Liver (tissue), 9 donors: ENCODE data around the gene SLIT3. TPM values are rescaled to one million over a fixed set of nuclear protein-coding genes. Genes with fewer than 3 reads are reported as not detected.
A peak's percentile ranks its signal among the peaks of the same experiment; 100 is the strongest.

Experiments
- DNase-seq: peaks from one replicate; pipeline ENCODE4 v3.0.0-alpha.2; 2017; ENCODE audit warnings: low spot score
- H3K27ac ChIP-seq, 2 donors: one replicate each; pipeline ENCODE4 v1.7.0; 2013; ENCODE audit warnings: inconsistent platforms in 2 of 2, low read length in 2 of 2, control low read depth in 1 of 2, low read depth in 1 of 2, mild to moderate bottlenecking in 1 of 2
- H3K27me3 ChIP-seq, 4 donors: one replicate each; pipeline versions ENCODE4 v1.6.1 to v1.7.0; 2013; ENCODE audit warnings: low read length in 3 of 4, inconsistent platforms in 1 of 4, mild to moderate bottlenecking in 1 of 4, moderate library complexity in 1 of 4; ENCODE audit not compliant: control insufficient read depth in 4 of 4, insufficient read depth in 4 of 4
- H3K36me3 ChIP-seq, 4 donors: one replicate each; pipeline versions ENCODE4 v1.6.1 to v1.7.0; 2013; ENCODE audit warnings: low read length in 3 of 4, mild to moderate bottlenecking in 3 of 4, low read depth in 1 of 4, moderate library complexity in 1 of 4; ENCODE audit not compliant: control insufficient read depth in 4 of 4, insufficient read depth in 3 of 4
- H3K4me1 ChIP-seq, 4 donors: one replicate each; pipeline versions ENCODE4 v1.6.1 to v1.7.0; 2013; ENCODE audit warnings: low read length in 3 of 4, mild to moderate bottlenecking in 3 of 4, moderate library complexity in 1 of 4; ENCODE audit not compliant: control insufficient read depth in 4 of 4, insufficient read depth in 4 of 4
- H3K4me3 ChIP-seq, 3 donors: one replicate each; pipeline versions ENCODE4 v1.6.1 to v1.7.0; 2013; ENCODE audit warnings: low read length in 3 of 3, control low read depth in 1 of 3, low read depth in 1 of 3, mild to moderate bottlenecking in 1 of 3
- H3K9ac ChIP-seq, 2 donors: one replicate each; pipeline ENCODE4 v1.7.0; 2013; ENCODE audit warnings: low read length in 2 of 2, mild to moderate bottlenecking in 2 of 2, moderate library complexity in 2 of 2, control low read depth in 1 of 2, low read depth in 1 of 2
- H3K9me3 ChIP-seq, 4 donors: one replicate each; pipeline versions ENCODE4 v1.6.1 to v1.7.0; 2013; ENCODE audit warnings: low read length in 3 of 4; ENCODE audit not compliant: control insufficient read depth in 4 of 4
- CTCF ChIP-seq: fragments of 150-350 bp; IDR thresholded peaks from 2 replicates; pipeline ENCODE4 v1.5.1; 2017; ENCODE audit warnings: improper control_type of control experiment, low read depth, low read length; ENCODE audit not compliant: missing input control
- EGR1 ChIP-seq, 2 donors: IDR thresholded peaks; 2 replicates each; pipeline ENCODE4 v1.6.1; 2016 to 2018; ENCODE audit warnings: antibody characterized with exemption in 2 of 2, low read depth in 2 of 2
- FOXA1 ChIP-seq: IDR thresholded peaks from 2 replicates; pipeline ENCODE4 v1.6.1; 2016; ENCODE audit warnings: antibody characterized with exemption
- FOXA2 ChIP-seq: IDR thresholded peaks from 2 replicates; pipeline ENCODE4 v1.6.1; 2016; ENCODE audit warnings: antibody characterized with exemption
- GABPA ChIP-seq, 2 donors: IDR thresholded peaks in 1 of 2; conservative IDR thresholded peaks in 1 of 2; 2 replicates each; pipeline ENCODE4 v1.6.1; 2016; ENCODE audit warnings: antibody characterized with exemption in 2 of 2, mild to moderate bottlenecking in 1 of 2, moderate library complexity in 1 of 2
- HNF4A ChIP-seq, 2 donors: conservative IDR thresholded peaks; 2 replicates each; pipeline ENCODE4 v1.6.1; 2016; ENCODE audit warnings: antibody characterized with exemption in 2 of 2, mild to moderate bottlenecking in 2 of 2
- HNF4G ChIP-seq: IDR thresholded peaks from 2 replicates; pipeline ENCODE4 v1.6.1; 2016; ENCODE audit warnings: antibody characterized with exemption
- JUND ChIP-seq, 2 donors: IDR thresholded peaks; 2 replicates each; pipeline ENCODE4 v1.6.1; 2016; ENCODE audit warnings: antibody characterized with exemption in 2 of 2
- MAX ChIP-seq: IDR thresholded peaks from 2 replicates; pipeline ENCODE4 v1.6.1; 2016; ENCODE audit warnings: antibody characterized with exemption
- NR2F2 ChIP-seq: IDR thresholded peaks from 2 replicates; pipeline ENCODE4 v1.6.1; 2016; ENCODE audit warnings: antibody characterized with exemption
- RAD21 ChIP-seq, 2 donors: IDR thresholded peaks; 2 replicates each; pipeline ENCODE4 v1.6.1; 2016; ENCODE audit warnings: antibody characterized with exemption in 2 of 2, mild to moderate bottlenecking in 2 of 2
- RXRA ChIP-seq, 2 donors: IDR thresholded peaks; 2 replicates each; pipeline ENCODE4 v1.6.1; 2017 to 2018; ENCODE audit warnings: antibody characterized with exemption in 2 of 2, mild to moderate bottlenecking in 1 of 2
- SP1 ChIP-seq: IDR thresholded peaks from 2 replicates; pipeline ENCODE4 v1.6.1; 2018; ENCODE audit warnings: antibody characterized with exemption, mild to moderate bottlenecking
- TAF1 ChIP-seq: conservative IDR thresholded peaks from 2 replicates; pipeline ENCODE4 v1.6.1; 2016; ENCODE audit warnings: antibody characterized with exemption, mild to moderate bottlenecking
- YY1 ChIP-seq: IDR thresholded peaks from 2 replicates; pipeline ENCODE4 v1.6.1; 2016; ENCODE audit warnings: antibody characterized with exemption, mild to moderate bottlenecking
- WGBS: extraction: QIAGEN DNeasy Blood & Tissue Kit; methylation state at CpG from one replicate; pipeline ENCODE4 v1.1.7; 2013; 5-methylcytosine and 5-hydroxymethylcytosine counted together
- polyA plus RNA-seq, 2 donors: library from polyadenylated mRNA; stranded (reverse) in 1 of 2; unstranded in 1 of 2; fragments of 200-250 nt in 1 of 2; fragments of >200 nt in 1 of 2; fragmentation: Nextera tagmentation in 1 of 2; extraction: Ambion mirVana in 1 of 2; gene quantifications; one replicate each; pipeline versions ENCODE4 v1.2.1 to v1.2.3, GENCODE V29; 2013 to 2015
- total RNA-seq, 2 donors: library from RNA; depleted of rRNA; stranded (reverse); fragments of >200 nt; gene quantifications; one replicate each; pipeline ENCODE4 v1.2.3, GENCODE V29; 2014
- TF ChIP-seq, protein P1 (sequence below): IDR thresholded peaks from 2 replicates; pipeline ENCODE4 v1.6.1; 2016; ENCODE audit warnings: antibody characterized with exemption
- TF ChIP-seq, protein P2 (sequence below): IDR thresholded peaks from 2 replicates; pipeline ENCODE4 v1.6.1; 2016; ENCODE audit warnings: antibody characterized with exemption
- TF ChIP-seq, protein P3 (sequence below): IDR thresholded peaks from 2 replicates; pipeline ENCODE4 v1.6.1; 2016; ENCODE audit warnings: antibody characterized with exemption, mild to moderate bottlenecking
- donor health status: healthy.
- donor health status: healthy.
- donor health status: healthy.
- donor health status: healthy.
- donor health status: healthy.

The SLIT3 gene
- total and polyA plus RNA-seq, 4 donors = 0.61 to 1.3 (median 0.91) TPM

GRCh38 chr5:168877132-168877892 lies 423.6 kb downstream of the SLIT3 start:
- TF ChIP-seq RXRA (IDR thresholded peaks at IDR 0.05) = peak in 1 of 2 donors; percentile 55
- no peak for TF ChIP-seq GABPA (IDR thresholded peaks at IDR 0.05 in 1 of 2, conservative IDR thresholded peaks at IDR 0.05 in 1 of 2)
- TF ChIP-seq EGR1 (IDR thresholded peaks at IDR 0.05; ENCODE audit: low read depth in 2 of 2) = peak in 1 of 2 donors; percentile 47
- TF ChIP-seq YY1 = peak; percentile 82
- peak; percentile 16 for TF ChIP-seq FOXA1
- TF ChIP-seq FOXA2 = no peak
- TF ChIP-seq RAD21 (IDR thresholded peaks at IDR 0.05) = peak; percentile 46 to 56
- TF ChIP-seq, protein P1, sequence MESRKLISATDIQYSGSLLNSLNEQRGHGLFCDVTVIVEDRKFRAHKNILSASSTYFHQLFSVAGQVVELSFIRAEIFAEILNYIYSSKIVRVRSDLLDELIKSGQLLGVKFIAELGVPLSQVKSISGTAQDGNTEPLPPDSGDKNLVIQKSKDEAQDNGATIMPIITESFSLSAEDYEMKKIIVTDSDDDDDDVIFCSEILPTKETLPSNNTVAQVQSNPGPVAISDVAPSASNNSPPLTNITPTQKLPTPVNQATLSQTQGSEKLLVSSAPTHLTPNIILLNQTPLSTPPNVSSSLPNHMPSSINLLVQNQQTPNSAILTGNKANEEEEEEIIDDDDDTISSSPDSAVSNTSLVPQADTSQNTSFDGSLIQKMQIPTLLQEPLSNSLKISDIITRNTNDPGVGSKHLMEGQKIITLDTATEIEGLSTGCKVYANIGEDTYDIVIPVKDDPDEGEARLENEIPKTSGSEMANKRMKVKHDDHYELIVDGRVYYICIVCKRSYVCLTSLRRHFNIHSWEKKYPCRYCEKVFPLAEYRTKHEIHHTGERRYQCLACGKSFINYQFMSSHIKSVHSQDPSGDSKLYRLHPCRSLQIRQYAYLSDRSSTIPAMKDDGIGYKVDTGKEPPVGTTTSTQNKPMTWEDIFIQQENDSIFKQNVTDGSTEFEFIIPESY = peak; percentile 43
- peak; percentile 56 for TF ChIP-seq SP1
- TF ChIP-seq HNF4G = no peak
- TF ChIP-seq, protein P2, sequence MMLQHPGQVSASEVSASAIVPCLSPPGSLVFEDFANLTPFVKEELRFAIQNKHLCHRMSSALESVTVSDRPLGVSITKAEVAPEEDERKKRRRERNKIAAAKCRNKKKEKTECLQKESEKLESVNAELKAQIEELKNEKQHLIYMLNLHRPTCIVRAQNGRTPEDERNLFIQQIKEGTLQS = no peak
- peak; percentile 54 to 63 for TF ChIP-seq HNF4A (conservative IDR thresholded peaks at IDR 0.05)
- TF ChIP-seq CTCF = no peak
- TF ChIP-seq MAX = peak; percentile 89
- TF ChIP-seq, protein P3, sequence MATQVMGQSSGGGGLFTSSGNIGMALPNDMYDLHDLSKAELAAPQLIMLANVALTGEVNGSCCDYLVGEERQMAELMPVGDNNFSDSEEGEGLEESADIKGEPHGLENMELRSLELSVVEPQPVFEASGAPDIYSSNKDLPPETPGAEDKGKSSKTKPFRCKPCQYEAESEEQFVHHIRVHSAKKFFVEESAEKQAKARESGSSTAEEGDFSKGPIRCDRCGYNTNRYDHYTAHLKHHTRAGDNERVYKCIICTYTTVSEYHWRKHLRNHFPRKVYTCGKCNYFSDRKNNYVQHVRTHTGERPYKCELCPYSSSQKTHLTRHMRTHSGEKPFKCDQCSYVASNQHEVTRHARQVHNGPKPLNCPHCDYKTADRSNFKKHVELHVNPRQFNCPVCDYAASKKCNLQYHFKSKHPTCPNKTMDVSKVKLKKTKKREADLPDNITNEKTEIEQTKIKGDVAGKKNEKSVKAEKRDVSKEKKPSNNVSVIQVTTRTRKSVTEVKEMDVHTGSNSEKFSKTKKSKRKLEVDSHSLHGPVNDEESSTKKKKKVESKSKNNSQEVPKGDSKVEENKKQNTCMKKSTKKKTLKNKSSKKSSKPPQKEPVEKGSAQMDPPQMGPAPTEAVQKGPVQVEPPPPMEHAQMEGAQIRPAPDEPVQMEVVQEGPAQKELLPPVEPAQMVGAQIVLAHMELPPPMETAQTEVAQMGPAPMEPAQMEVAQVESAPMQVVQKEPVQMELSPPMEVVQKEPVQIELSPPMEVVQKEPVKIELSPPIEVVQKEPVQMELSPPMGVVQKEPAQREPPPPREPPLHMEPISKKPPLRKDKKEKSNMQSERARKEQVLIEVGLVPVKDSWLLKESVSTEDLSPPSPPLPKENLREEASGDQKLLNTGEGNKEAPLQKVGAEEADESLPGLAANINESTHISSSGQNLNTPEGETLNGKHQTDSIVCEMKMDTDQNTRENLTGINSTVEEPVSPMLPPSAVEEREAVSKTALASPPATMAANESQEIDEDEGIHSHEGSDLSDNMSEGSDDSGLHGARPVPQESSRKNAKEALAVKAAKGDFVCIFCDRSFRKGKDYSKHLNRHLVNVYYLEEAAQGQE = no peak
- TF ChIP-seq NR2F2 = no peak
- no peak for TF ChIP-seq JUND (IDR thresholded peaks at IDR 0.05)
- no peak for TF ChIP-seq TAF1
- Histone ChIP-seq H3K27me3 (no peaks in the 10 kb centered on the region), H3K4me3 (no peak overlapping the region), H3K36me3 (no peaks in the 10 kb centered on the region), H3K4me1 (peaks cover 4 to 21% (median 6%) of the 10 kb centered on the region in 4 donors), H3K9me3 (no peaks in the 10 kb centered on the region), H3K27ac (peak overlapping the region in 1 of 2 donors; percentile 14), H3K9ac (peak overlapping the region in 1 of 2 donors; percentile 23)
- peak; percentile 85 for DNase-seq
- WGBS = 20% methylated on average over 11 of the region's 11 CpGs
